GM12865 (cell line): ENCODE results near the gene LCORL.

Source experiments
- DNase-seq: peaks from one replicate; pipeline ENCODE4 v3.0.0; 2010; ENCODE audit warnings: low read depth
- H3K4me3 ChIP-seq: 2 replicates; pipeline ENCODE4 v1.5.1; 2011; ENCODE audit warnings: mild to moderate bottlenecking, low read depth, low read length, control low read depth
- TF ChIP-seq, protein P1 (sequence below): IDR thresholded peaks from 2 replicates; pipeline ENCODE4 v1.5.1; 2011; ENCODE audit warnings: low read length, control low read depth, low read depth, inconsistent platforms; ENCODE audit not compliant: insufficient read depth; ENCODE audit errors: missing control alignments

LCORL gene

DNA sequence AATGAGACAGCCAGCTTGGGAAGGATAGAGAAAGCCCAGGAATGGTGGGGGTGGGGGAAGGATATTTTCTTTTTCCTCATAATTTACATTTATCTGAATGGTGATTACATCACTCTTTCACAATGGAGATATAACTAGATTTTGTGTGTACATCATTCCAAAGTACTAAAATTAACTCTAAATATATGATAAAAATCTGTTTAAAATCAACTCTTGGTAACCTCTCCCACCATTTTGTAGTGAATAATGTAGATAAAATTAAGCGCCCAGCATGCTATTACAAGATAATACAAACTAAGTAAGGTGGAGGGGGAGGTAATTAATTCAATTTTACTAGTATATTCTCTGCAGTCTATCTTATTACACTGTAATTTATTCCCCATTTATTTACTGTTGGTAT is 131.9 kb downstream of the LCORL start:
- H3K4me3 ChIP-seq, result no peak overlapping the region
- TF ChIP-seq, protein P1, sequence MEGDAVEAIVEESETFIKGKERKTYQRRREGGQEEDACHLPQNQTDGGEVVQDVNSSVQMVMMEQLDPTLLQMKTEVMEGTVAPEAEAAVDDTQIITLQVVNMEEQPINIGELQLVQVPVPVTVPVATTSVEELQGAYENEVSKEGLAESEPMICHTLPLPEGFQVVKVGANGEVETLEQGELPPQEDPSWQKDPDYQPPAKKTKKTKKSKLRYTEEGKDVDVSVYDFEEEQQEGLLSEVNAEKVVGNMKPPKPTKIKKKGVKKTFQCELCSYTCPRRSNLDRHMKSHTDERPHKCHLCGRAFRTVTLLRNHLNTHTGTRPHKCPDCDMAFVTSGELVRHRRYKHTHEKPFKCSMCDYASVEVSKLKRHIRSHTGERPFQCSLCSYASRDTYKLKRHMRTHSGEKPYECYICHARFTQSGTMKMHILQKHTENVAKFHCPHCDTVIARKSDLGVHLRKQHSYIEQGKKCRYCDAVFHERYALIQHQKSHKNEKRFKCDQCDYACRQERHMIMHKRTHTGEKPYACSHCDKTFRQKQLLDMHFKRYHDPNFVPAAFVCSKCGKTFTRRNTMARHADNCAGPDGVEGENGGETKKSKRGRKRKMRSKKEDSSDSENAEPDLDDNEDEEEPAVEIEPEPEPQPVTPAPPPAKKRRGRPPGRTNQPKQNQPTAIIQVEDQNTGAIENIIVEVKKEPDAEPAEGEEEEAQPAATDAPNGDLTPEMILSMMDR, result no peak
- no peak for DNase-seq

DNA sequence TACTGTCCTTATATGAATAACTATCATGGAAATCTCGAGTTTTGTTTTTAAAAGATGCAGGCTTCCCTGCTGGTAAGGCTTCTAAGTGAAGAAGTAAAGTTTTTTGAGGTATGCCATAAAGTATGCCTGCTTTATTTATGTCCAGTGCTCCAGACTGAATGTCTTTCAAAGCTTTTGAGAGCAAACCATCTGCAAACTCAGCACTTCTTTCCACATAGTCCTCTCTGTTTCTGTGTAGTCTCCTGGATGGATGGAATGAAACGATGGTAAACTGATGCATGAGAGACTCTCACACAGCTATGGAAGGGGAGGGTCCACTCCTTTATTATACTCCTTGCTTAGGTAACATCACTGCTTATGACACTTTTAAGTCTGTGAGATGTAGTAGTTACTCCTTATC is 137.0 kb downstream of the LCORL start:
- TF ChIP-seq, protein P1, result no peak
- DNase-seq, result no peak
- H3K4me3 ChIP-seq, result no peak overlapping the region

DNA sequence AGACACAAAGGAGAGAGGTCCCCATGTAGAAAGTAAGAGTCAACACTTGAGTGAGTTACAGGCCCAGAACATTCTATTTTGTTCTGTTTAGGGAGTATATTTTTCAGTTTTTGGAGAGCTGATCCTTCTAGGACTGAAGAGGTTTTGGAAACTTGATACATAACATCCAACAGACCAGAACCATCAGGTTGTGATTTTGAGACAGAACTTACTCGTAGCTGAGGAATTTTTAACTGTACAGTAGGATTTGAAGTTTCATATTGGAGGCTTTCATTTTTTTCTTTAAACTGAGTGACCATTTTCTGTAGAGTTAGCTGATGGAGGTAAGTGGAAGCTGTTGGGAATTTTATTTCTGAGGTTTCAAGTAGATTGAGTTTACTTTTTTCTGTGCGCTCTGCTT is 137.5 kb downstream of the LCORL start:
- TF ChIP-seq, protein P1, result no peak
- no peak overlapping the region for H3K4me3 ChIP-seq
- DNase-seq, result no peak

DNA sequence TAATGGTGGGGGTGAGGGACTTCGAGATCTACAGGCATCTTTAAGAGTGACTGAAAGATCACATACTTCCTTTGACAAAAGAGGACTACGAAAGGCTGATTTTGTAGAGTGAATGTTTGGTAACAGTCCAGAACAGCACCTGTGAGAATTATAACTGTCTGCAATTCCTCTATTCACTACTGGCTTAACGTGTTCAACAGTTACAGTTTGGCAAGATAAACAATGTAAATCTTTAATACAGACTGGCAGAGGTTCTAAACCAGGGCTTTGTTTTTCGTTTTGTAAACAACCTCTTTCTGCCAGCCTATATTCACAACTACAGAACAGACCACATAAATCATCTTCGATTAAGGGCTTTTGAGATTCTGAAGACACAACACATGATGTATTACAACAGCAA is 143.9 kb downstream of the LCORL start:
- no peak for DNase-seq
- TF ChIP-seq, protein P1, result no peak
- no peak overlapping the region for H3K4me3 ChIP-seq

DNA sequence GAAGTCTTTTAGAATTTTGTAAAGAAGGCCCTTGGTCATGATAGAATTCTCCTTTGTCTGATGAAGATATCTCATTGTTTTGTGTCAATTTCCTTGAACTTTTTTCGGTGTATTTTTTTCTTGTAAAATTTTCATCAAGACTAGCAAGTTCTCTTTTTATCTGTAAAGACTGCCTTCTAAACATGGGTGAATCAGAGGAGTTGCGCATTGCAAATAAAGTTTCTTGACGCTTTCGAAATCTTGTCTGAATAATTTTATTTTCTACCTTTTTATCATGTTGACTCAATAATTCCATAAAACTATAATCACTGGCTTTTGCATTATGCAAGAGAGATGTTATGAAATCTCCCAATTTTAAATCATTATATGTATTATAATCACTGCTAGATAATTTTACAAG is 144.6 kb downstream of the LCORL start:
- no peak for DNase-seq
- no peak overlapping the region for H3K4me3 ChIP-seq
- TF ChIP-seq, protein P1, result no peak

DNA sequence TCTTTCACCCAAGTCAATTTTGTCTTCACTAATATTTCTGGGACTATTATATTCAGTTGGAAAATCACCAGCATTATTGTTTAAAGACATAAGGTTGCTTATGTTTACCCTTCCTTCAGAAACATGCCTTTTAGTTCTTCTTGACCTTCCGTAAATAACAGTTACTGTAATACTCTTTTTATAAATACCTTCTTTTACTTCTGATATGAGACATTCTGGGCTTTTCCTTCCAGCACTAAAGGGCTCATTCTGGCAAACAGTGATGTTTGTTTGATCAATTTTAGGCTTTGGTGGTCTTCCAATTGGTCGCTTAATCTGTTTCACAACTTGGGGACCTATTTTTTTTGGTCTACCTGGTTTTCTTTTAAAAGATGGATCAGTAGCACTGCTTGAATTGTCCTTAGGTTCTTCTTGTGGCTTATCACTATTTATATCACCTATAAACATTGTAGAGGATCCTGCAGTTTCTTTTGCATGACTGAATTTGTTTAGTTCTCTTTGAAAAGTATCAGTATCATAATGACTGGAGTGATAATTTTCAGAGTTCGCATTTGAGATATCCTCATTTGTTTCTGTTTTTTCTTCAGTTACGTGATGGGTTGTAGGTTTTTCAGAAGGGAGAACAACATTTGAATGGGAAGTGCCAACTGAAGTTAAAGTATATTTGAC is 146.0 kb downstream of the LCORL start:
- TF ChIP-seq, protein P1, result no peak
- no peak overlapping the region for H3K4me3 ChIP-seq
- DNase-seq, result peak; percentile 46

DNA sequence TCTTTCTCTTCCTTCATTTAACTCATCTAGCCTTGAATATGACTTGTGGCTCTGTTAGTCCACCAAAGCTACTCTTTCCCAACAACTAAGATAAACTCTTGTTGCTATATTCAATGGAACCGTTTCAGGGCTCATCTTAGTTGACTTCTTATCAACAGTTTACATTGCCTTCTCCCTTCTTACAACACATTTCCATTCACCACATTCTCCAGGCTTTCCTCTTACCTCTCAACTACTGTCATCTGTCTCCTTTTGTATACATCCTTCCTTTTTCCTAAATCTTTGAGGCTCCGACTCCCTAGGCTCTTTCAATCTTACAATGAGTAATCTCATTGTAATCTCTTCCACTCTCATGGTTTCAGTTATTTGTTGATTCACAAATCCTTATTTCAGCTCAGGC is 152.2 kb downstream of the LCORL start:
- no peak overlapping the region for H3K4me3 ChIP-seq
- no peak for DNase-seq
- TF ChIP-seq, protein P1, result no peak
